GM12874 (cell line): Measurements from ENCODE around the gene DMBX1.

ENCODE experiments used
- CTCF ChIP-seq: IDR thresholded peaks from 2 replicates; pipeline ENCODE4 v1.5.1; 2011; ENCODE audit warnings: low read depth, mild to moderate bottlenecking, control low read depth, low read length, moderate library complexity; ENCODE audit not compliant: insufficient read depth

The DMBX1 gene

GRCh38 chr1:46536527-46536926, 46.9 kb downstream of the DMBX1 start:
- TF ChIP-seq CTCF, result no peak

- no peak for TF ChIP-seq CTCF
Measured at GRCh38 chr1:46537651-46538050, 48.0 kb downstream of the DMBX1 start.

- TF ChIP-seq CTCF, result no peak
Measured at GRCh38 chr1:46538147-46538546, 48.5 kb downstream of the DMBX1 start.
